GM12878 (cell line): ENCODE measurements around the gene EHBP1. TPM values are rescaled to one million over a fixed set of nuclear protein-coding genes. Genes with fewer than 3 reads are reported as not detected.

Source experiments
- ATAC-seq: fragments of 200-7000 bp; cut with Tn5 transposase; 3 replicates; pipeline ENCODE4 v1.9.1; 2020; ENCODE audit warnings: mild to moderate bottlenecking, moderate library complexity
- BruUV-seq: library from RNA; stranded (reverse); fragments of 400-500 nt; replicated peaks from 2 replicates; lab custom pipeline; 2021; lab: Mats Ljungman, UMichigan
- CTCF ChIA-PET: fragments of 300-600 bp; sonication (Branson Sonifier 250); formaldehyde crosslinking; extraction: SDS; loops from one replicate; lab custom pipeline; 2021; ENCODE audit warnings: inconsistent platforms; lab: Yijun Ruan, JAX
- POLR2A ChIA-PET: fragments of 350-600 bp; formaldehyde crosslinking; extraction: SDS; loops from one replicate; lab custom pipeline; 2021; ENCODE audit warnings: inconsistent platforms; lab: Charles Lee
- RAD21 ChIA-PET: fragments of 300-600 bp; sonication (Branson Sonifier 250); formaldehyde crosslinking; loops from one replicate; lab custom pipeline; 2023; ENCODE audit warnings: antibody characterized with exemption; ENCODE audit not compliant: unreplicated experiment; lab: Charles Lee
- SMC1A ChIA-PET: fragments of 300-600 bp; sonication (Branson Sonifier 250); formaldehyde crosslinking; loops from one replicate; lab custom pipeline; 2023; ENCODE audit not compliant: unreplicated experiment, uncharacterized antibody; lab: Charles Lee
- DNase-seq: peaks from one replicate; pipeline ENCODE4 v3.0.0-alpha.2; 2011; ENCODE audit warnings: low read depth, low spot score
- FAIRE-seq: peaks from 3 replicates; lab custom pipeline; 2011; peaks lifted over from hg19 to GRCh38; lab: Jason Lieb, UNC
- H2AFZ ChIP-seq: 2 replicates; pipeline ENCODE4 v1.6.0; 2011; ENCODE audit warnings: low read depth, low read length, control low read depth; ENCODE audit not compliant: control insufficient read depth
- H3K27ac ChIP-seq: 2 replicates; pipeline ENCODE4 v1.5.1; 2011; ENCODE audit warnings: control low read depth; ENCODE audit not compliant: control insufficient read depth, insufficient read depth
- H3K27me3 ChIP-seq, 2 experiments: replicated peaks in 1 of 2; 2 replicates each; pipeline versions ENCODE4 v1.6.0 to v1.6.1; 2011; ENCODE audit warnings: low read length in 1 of 2; ENCODE audit not compliant: control insufficient read depth in 2 of 2, insufficient read depth in 2 of 2
- H3K36me3 ChIP-seq, 2 experiments: 2 replicates each; pipeline ENCODE4 v1.5.1; 2011; ENCODE audit warnings: low read length in 1 of 2; ENCODE audit not compliant: control insufficient read depth in 2 of 2, insufficient read depth in 2 of 2
- H3K4me1 ChIP-seq: 2 replicates; pipeline ENCODE4 v1.6.1; 2011; ENCODE audit warnings: mild to moderate bottlenecking, low read length, moderate library complexity, mixed read lengths; ENCODE audit not compliant: control insufficient read depth, insufficient read depth
- H3K4me2 ChIP-seq: 2 replicates; pipeline ENCODE4 v1.6.0; 2011; ENCODE audit warnings: control low read depth; ENCODE audit not compliant: control insufficient read depth, insufficient read depth
- H3K4me3 ChIP-seq: fragments of 200-600 bp; sonication (generic); 2 replicates; pipeline ENCODE4 v1.5.1; 2016
- H3K79me2 ChIP-seq: 2 replicates; pipeline ENCODE4 v1.6.0; 2011; ENCODE audit warnings: low read length; ENCODE audit not compliant: control insufficient read depth, insufficient read depth
- H3K9ac ChIP-seq: 2 replicates; pipeline ENCODE4 v1.8.0; 2011; ENCODE audit warnings: low read length, control low read depth, mixed read lengths; ENCODE audit not compliant: control insufficient read depth, insufficient read depth
- H3K9me3 ChIP-seq: replicated peaks from 3 replicates; pipeline ENCODE4 v1.5.1; 2011; ENCODE audit warnings: mild to moderate bottlenecking, low read length; ENCODE audit not compliant: control insufficient read depth, insufficient read depth
- H4K20me1 ChIP-seq: 2 replicates; pipeline ENCODE4 v1.6.0; 2011; ENCODE audit not compliant: control insufficient read depth, insufficient read depth
- ATF3 ChIP-seq: IDR thresholded peaks from 2 replicates; pipeline ENCODE4 v1.6.1; 2011; ENCODE audit warnings: low read depth, mild to moderate bottlenecking, low read length, moderate library complexity, borderline replicate concordance; ENCODE audit errors: extremely low read depth
- BCLAF1 ChIP-seq: fragments of 450-650 bp; IDR thresholded peaks from 2 replicates; pipeline ENCODE4 v1.6.1; 2017; ENCODE audit warnings: antibody characterized with exemption, mild to moderate bottlenecking, moderate library complexity
- CBX5 ChIP-seq: sonication (generic); IDR thresholded peaks from 2 replicates; pipeline ENCODE4 v1.6.1; 2016; ENCODE audit warnings: low read depth, moderate library complexity, mild to moderate bottlenecking, inconsistent platforms
- CREB1 ChIP-seq: IDR thresholded peaks from 2 replicates; pipeline ENCODE4 v1.6.1; 2012; ENCODE audit warnings: low read depth, mild to moderate bottlenecking, inconsistent platforms
- IRF4 ChIP-seq: IDR thresholded peaks from 2 replicates; pipeline ENCODE4 v1.6.1; 2011; ENCODE audit warnings: low read depth, low read length
- MTA3 ChIP-seq: IDR thresholded peaks from 2 replicates; pipeline ENCODE4 v1.6.1; 2012; ENCODE audit warnings: low read length, inconsistent platforms, borderline replicate concordance
- MXI1 ChIP-seq: fragments of 150-350 bp; IDR thresholded peaks from 2 replicates; pipeline ENCODE4 v1.6.1; 2011; ENCODE audit warnings: low read depth, mild to moderate bottlenecking, inconsistent platforms, low read length, improper control_type of control experiment
- MYB ChIP-seq: fragments of 150-350 bp; IDR thresholded peaks from 2 replicates; pipeline ENCODE4 v1.6.1; 2014; ENCODE audit warnings: mild to moderate bottlenecking, low read depth, low read length, borderline replicate concordance
- NRF1 ChIP-seq: conservative IDR thresholded peaks from 2 replicates; pipeline ENCODE4 v1.6.1; 2011; ENCODE audit warnings: mild to moderate bottlenecking, low read depth, low read length, improper control_type of control experiment
- REST ChIP-seq: IDR thresholded peaks from 2 replicates; pipeline ENCODE4 v1.6.1; 2012; ENCODE audit warnings: mild to moderate bottlenecking, low read depth, low read length
- SREBF2 ChIP-seq: IDR thresholded peaks from 2 replicates; pipeline ENCODE4 v1.6.1; 2012; ENCODE audit warnings: mild to moderate bottlenecking, low read length
- TCF7 ChIP-seq: IDR thresholded peaks from 2 replicates; pipeline ENCODE4 v1.6.1; 2014; ENCODE audit warnings: antibody characterized with exemption, borderline replicate concordance
- WRNIP1 ChIP-seq: IDR thresholded peaks from 2 replicates; pipeline ENCODE4 v1.6.1; 2011; ENCODE audit warnings: low read depth, low read length, improper control_type of control experiment, borderline replicate concordance
- ZBTB11 ChIP-seq: fragments of 450-650 bp; formaldehyde crosslinking; IDR thresholded peaks from 2 replicates; pipeline ENCODE4 v1.5.0; 2022; ENCODE audit warnings: mild to moderate bottlenecking, missing genetic modification characterization
- ZNF622 ChIP-seq: fragments of 450-650 bp; IDR thresholded peaks from 2 replicates; pipeline ENCODE4 v1.6.1; 2017; ENCODE audit warnings: mild to moderate bottlenecking, inconsistent platforms
- WGBS: methylation state at CpG from one replicate; pipeline ENCODE4 v1.1.6; 2016; ENCODE audit warnings: low lambda C conversion rate; ENCODE audit not compliant: insufficient replicate concordance, insufficient coverage; ENCODE audit errors: missing lambda C conversion rate; 5-methylcytosine and 5-hydroxymethylcytosine counted together
- in situ Hi-C: fragments of 300-500 bp; cut with MboI; formaldehyde crosslinking; loops from 9 replicates; pipeline ENCODE4 v1.14.3; 2018; ENCODE audit warnings: mixed read lengths
- intact Hi-C: fragments of 100-400 bp; cut with micrococcal nuclease; formaldehyde crosslinking; loops from one replicate; pipeline ENCODE4 v1.14.2; 2022; ENCODE audit not compliant: unreplicated experiment
- polyA plus RNA-seq, 11 experiments: library from polyadenylated mRNA; depleted of rRNA in 4 of 11; unstranded in 6 of 11; stranded (reverse) in 5 of 11; fragments of >200 nt; fragmentation: Nextera tagmentation in 4 of 11; fragmentation: Illumina TruSeq in 1 of 11; extraction: Ambion mirVana in 4 of 11; extraction: Trizol in 1 of 11; gene quantifications; 1 replicate in 1 of 11; 2 replicates in 10 of 11; pipeline versions ENCODE4 v1.2.1 to v1.2.3, GENCODE V29; 2011 to 2016; ENCODE audit warnings: inconsistent platforms in 2 of 11, missing spikeins in 2 of 11, low read depth in 1 of 11
- total RNA-seq, 4 experiments: library from RNA; depleted of rRNA in 3 of 4; stranded (reverse); fragments of >200 nt in 3 of 4; fragmentation: Illumina TruSeq in 1 of 4; extraction: Trizol in 1 of 4; gene quantifications; 2 replicates each; pipeline versions ENCODE4 v1.2.1 to v1.2.3, GENCODE V29; 2013 to 2021

The EHBP1 gene
- total and polyA plus RNA-seq, 10 of the 15 experiments (the other 5 are each of a cell fraction or from before 2014, with no cell fraction given), result 5.7 to 26.1 (median 13.6) TPM

- DNase-seq, result no peak
- H2AFZ ChIP-seq, result no peak overlapping the region
- FAIRE-seq, result no peak
- H3K4me3 ChIP-seq, result no peak overlapping the region
- ChIA-PET RAD21 (no interaction called here), SMC1A (interaction anchor here (0.6 to 1.5 kb wide), 5 partner anchors 11 to 70 kb away, joined by 3 to 5 read pairs (median 3); no protein-coding TSS in a partner anchor), CTCF (interaction anchor here (1.2 to 1.6 kb wide), 2 partner anchors 13 to 153 kb away, joined by 3 to 5 read pairs; no protein-coding TSS in a partner anchor), POLR2A (no interaction called here)
- BruUV-seq, result no TSS peak
- intact Hi-C loops (no loop called here), in situ Hi-C loops (no loop called here)
- H3K27me3 ChIP-seq, result no peaks in the 10 kb centered on the region
- no peaks in the 10 kb centered on the region for H3K79me2 ChIP-seq
- ATAC-seq, result no peak
- H3K4me1 ChIP-seq, result no peaks in the 10 kb centered on the region
- H3K36me3 ChIP-seq, result no peaks in the 10 kb centered on the region
- H3K4me2 ChIP-seq, result no peak overlapping the region
- no peak overlapping the region for H3K9ac ChIP-seq
- H3K27ac ChIP-seq, result no peak overlapping the region
- H3K9me3 ChIP-seq, result no peaks in the 10 kb centered on the region
- WGBS, result 99% methylated on average over 4 of the region's 4 CpGs
- H4K20me1 ChIP-seq, result no peaks in the 10 kb centered on the region
- TF ChIP-seq SREBF2, result no peak
- TF ChIP-seq NRF1, result no peak
- no peak for TF ChIP-seq CBX5
- TF ChIP-seq MTA3, result no peak
- TF ChIP-seq TCF7, result no peak
- TF ChIP-seq ZNF622, result no peak
- TF ChIP-seq WRNIP1, result no peak
- no peak for TF ChIP-seq CREB1
- no peak for TF ChIP-seq MXI1
- TF ChIP-seq BCLAF1, result no peak
- TF ChIP-seq IRF4, result no peak
- no peak for TF ChIP-seq ATF3
- no peak for TF ChIP-seq MYB
- no peak for TF ChIP-seq ZBTB11
- TF ChIP-seq REST, result no peak
Measured at GRCh38 chr2:63035660-63036059, 330.1 kb downstream of the EHBP1 start.
